Esophagus muscularis mucosa (tissue), 3 donors: ENCODE data around the gene NRCAM.

ENCODE experiments used
- POLR2A ChIP-seq: fragments of 450-650 bp; IDR thresholded peaks from one replicate; pipeline ENCODE4 v1.6.1; 2017; ENCODE audit warnings: antibody characterized with exemption, moderate library complexity, mild to moderate bottlenecking, low read depth
- POLR2AphosphoS5 ChIP-seq, 2 donors: sonication (generic); formaldehyde crosslinking; IDR thresholded peaks; one replicate each; pipeline ENCODE4 v1.6.1; 2017; ENCODE audit warnings: antibody characterized with exemption in 2 of 2
- TF ChIP-seq, protein P1 (sequence below), 3 experiments: fragments of 200-600 bp in 2 of 3; fragments of 450-650 bp in 1 of 3; sonication (generic) in 2 of 3; IDR thresholded peaks; one replicate each; pipeline ENCODE4 v1.5.1; 2017 to 2019; ENCODE audit warnings: antibody characterized with exemption in 3 of 3, mild to moderate bottlenecking in 2 of 3, moderate library complexity in 1 of 3

DNA sequence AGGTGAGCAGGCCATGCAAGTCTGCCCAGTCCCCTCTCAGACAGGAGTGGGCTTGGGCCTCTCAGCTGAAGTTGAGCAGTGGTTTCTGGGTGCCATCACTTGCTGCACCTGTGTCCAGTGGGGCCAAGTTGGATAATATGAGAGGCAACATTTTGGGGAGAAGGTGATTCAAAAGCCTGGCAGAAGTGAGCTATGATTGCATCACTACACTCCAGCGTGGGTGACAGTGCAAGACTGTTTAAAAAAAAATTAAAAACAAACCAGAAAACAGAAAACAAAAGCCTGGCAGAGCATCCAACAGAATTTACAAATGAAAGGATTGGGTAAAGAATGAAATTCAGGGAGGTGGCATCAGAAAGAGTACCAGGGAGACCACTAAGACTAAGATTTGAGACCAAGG, 204.5 kb downstream of the NRCAM start:
- no peak for TF ChIP-seq POLR2A
- TF ChIP-seq, protein P1, sequence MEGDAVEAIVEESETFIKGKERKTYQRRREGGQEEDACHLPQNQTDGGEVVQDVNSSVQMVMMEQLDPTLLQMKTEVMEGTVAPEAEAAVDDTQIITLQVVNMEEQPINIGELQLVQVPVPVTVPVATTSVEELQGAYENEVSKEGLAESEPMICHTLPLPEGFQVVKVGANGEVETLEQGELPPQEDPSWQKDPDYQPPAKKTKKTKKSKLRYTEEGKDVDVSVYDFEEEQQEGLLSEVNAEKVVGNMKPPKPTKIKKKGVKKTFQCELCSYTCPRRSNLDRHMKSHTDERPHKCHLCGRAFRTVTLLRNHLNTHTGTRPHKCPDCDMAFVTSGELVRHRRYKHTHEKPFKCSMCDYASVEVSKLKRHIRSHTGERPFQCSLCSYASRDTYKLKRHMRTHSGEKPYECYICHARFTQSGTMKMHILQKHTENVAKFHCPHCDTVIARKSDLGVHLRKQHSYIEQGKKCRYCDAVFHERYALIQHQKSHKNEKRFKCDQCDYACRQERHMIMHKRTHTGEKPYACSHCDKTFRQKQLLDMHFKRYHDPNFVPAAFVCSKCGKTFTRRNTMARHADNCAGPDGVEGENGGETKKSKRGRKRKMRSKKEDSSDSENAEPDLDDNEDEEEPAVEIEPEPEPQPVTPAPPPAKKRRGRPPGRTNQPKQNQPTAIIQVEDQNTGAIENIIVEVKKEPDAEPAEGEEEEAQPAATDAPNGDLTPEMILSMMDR (IDR thresholded peaks at IDR 0.05): no peak
- TF ChIP-seq POLR2AphosphoS5 (IDR thresholded peaks at IDR 0.05): no peak
